ENCODE measurements around the gene DGKG.

DNA sequence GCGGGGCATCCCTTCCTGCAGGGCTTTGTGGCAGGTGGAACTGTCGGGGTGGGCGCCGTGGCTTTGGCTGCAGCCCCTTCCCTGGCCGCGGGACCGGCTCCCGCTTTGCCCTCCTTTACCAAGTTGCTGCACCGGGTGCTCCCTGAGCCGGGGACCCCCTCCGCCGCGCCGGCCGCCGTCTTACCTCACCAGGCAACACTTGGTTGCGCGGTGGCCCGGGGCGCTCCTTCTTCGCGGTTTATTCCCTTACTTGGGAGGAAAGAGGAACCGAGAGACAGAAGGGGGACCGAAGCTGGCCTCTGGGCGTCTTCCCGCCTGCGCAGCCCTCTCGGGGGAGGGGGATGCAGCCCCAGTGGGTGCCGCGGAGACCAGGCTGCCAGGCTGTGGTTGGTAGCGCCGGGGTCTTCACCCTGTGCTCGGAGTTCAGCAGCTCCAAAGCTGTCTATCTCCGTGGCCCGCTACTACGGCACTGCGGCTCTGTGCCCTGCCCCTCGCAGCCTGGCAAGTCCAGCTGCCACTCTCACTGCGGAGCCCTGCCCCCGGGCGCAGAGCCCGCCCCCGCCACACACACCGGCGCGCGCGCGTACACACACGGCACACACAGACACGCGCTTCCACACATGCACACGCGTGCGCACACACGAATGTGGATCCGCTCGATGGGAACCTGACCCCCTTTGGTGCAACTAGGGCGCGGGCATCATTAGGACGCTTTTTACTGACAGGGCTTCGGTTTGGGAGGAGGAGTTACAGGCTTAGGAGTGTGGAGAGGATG, at the start of gene DGKG:
- TF ChIP-seq ZNF384 (IDR thresholded peaks at IDR 0.05) (no peak), PKNOX1 (IDR thresholded peaks at IDR 0.05) (peak; percentile 72), FOXA1 (IDR thresholded peaks at IDR 0.05) (no peak), LEF1 (IDR thresholded peaks at IDR 0.05; ENCODE audit: borderline replicate concordance) (no peak)
